Right lobe of liver (tissue), 4 donors: ENCODE results near the gene MCEE.

Experiments
- CTCF ChIP-seq, 4 donors: fragments of 200-600 bp in 3 of 4; fragments of 450-650 bp in 1 of 4; IDR thresholded peaks; one replicate each; pipeline versions ENCODE4 v1.5.1 to v1.8.0; 2016 to 2022; ENCODE audit warnings: antibody characterized with exemption in 4 of 4, mild to moderate bottlenecking in 2 of 4
- POLR2A ChIP-seq: fragments of 450-650 bp; IDR thresholded peaks from one replicate; pipeline ENCODE4 v1.6.1; 2017; ENCODE audit warnings: antibody characterized with exemption, mild to moderate bottlenecking
- donor health status: DM: no; HTN: no; CAD: no.
- donor health status: DM: no; HTN: no; CAD: no.
- donor health status: DM: no; HTN: yes; CAD: no.

- TF ChIP-seq CTCF (IDR thresholded peaks at IDR 0.05): no peak
- TF ChIP-seq POLR2A: no peak
Measured at GRCh38 chr2:71064110-71064611, 65.9 kb downstream of the MCEE start.
